Natural killer cell (primary cell): ENCODE data around the gene SKI. TPM values are rescaled to one million over a fixed set of nuclear protein-coding genes. Genes with fewer than 3 reads are reported as not detected.

Source experiments
- ATAC-seq, 3 donors: fragments of 150-1000 bp in 2 of 3; fragments of 200-7000 bp in 1 of 3; cut with Tn5 transposase; 1 replicate in 1 of 3; 2 replicates in 2 of 3; pipeline ENCODE4 v1.10.0; 2021; ENCODE audit warnings: mild to moderate bottlenecking in 2 of 3, moderate library complexity in 2 of 3
- DNase-seq, 2 donors: peaks; one replicate each; pipeline versions ENCODE4 v3.0.0 to v3.0.0-alpha.2; 2013 to 2021; ENCODE audit warnings: mixed read lengths in 1 of 2
- H3K27ac ChIP-seq: one replicate; pipeline ENCODE4 v1.5.1; 2013; ENCODE audit warnings: mild to moderate bottlenecking, low read length
- H3K27me3 ChIP-seq: one replicate; pipeline ENCODE4 v1.6.1; 2013; ENCODE audit warnings: low read length; ENCODE audit not compliant: control insufficient read depth, insufficient read depth
- H3K36me3 ChIP-seq: one replicate; pipeline ENCODE4 v1.6.1; 2013; ENCODE audit warnings: low read length; ENCODE audit not compliant: control insufficient read depth, insufficient read depth
- H3K4me1 ChIP-seq: one replicate; pipeline ENCODE4 v1.6.1; 2013; ENCODE audit warnings: low read length; ENCODE audit not compliant: control insufficient read depth, insufficient read depth
- H3K4me3 ChIP-seq: one replicate; pipeline ENCODE4 v1.5.1; 2013; ENCODE audit warnings: low read length
- H3K9me3 ChIP-seq: one replicate; pipeline ENCODE4 v1.6.1; 2013; ENCODE audit warnings: low read length; ENCODE audit not compliant: control insufficient read depth, insufficient read depth
- H3K27ac Mint-ChIP-seq, 2 donors: one replicate each; pipeline ENCODE4 v1.8.0; 2022; ENCODE audit warnings: mild to moderate bottlenecking in 2 of 2, mixed read lengths in 2 of 2, moderate library complexity in 1 of 2
- H3K27me3 Mint-ChIP-seq, 2 donors: one replicate each; pipeline ENCODE4 v1.8.0; 2022; ENCODE audit warnings: low read depth in 2 of 2, mixed read lengths in 2 of 2
- H3K36me3 Mint-ChIP-seq: one replicate; pipeline ENCODE4 v1.8.0; 2022; ENCODE audit warnings: mixed read lengths
- H3K4me1 Mint-ChIP-seq, 2 donors: one replicate each; pipeline ENCODE4 v1.8.0; 2022; ENCODE audit warnings: mixed read lengths in 2 of 2
- H3K4me3 Mint-ChIP-seq: one replicate; pipeline ENCODE4 v1.8.0; 2022; ENCODE audit warnings: mild to moderate bottlenecking, moderate library complexity, mixed read lengths
- H3K9me3 Mint-ChIP-seq, 2 donors: one replicate each; pipeline ENCODE4 v1.8.0; 2022; ENCODE audit warnings: mixed read lengths in 2 of 2
- WGBS: methylation state at CpG from one replicate; pipeline ENCODE4 v1.1.7; 2013; ENCODE audit warnings: missing lambda C conversion rate; ENCODE audit not compliant: insufficient coverage; 5-methylcytosine and 5-hydroxymethylcytosine counted together
- intact Hi-C: fragments of 100-400 bp; cut with micrococcal nuclease; formaldehyde crosslinking; loops from one replicate; pipeline ENCODE4 v1.14.2; 2022
- total RNA-seq, 4 donors: library from RNA; stranded (reverse); fragments of 120-200 nt in 1 of 4; gene quantifications; one replicate each; pipeline versions ENCODE4 v1.2.3 to v1.2.4, GENCODE V29; 2013 to 2022
- TF ChIP-seq, protein P1 (sequence below): fragments of 200-600 bp; IDR thresholded peaks from one replicate; pipeline ENCODE4 v1.8.0; 2022; ENCODE audit warnings: antibody characterized with exemption

Gene SKI
- total RNA-seq, 3 donors from 2014 or later (not counting 1 experiment from before 2014, with no cell fraction given): 96.9 to 145 (median 140) TPM

DNA sequence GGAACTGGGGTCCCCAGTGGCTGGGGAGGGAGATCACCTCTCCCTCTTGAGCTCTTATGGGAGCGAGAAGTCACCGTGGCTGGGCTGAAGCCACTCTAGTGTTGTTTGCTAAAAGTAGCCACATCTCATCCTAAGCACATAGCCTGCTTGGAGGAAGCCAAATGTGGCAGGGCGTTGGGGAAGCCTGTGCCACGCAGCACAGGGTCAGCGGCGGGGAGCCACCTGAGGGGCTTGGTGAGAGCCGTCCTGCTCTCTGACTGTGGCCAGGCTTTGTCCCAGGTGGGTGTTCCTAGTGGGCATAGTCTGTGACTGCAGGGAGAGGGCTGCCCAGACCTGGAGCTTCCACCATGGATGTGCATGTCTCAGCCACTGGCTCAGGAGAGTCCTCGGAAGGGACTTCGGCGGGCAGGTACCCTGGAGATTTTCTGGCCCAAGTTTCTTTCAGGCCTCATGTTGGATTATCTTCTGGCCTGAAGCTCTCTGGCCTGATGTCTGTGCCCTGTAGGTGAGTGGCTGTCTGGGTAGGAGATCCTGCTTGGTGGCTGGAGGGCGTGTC is 124.3 kb downstream of the SKI start:
- H3K27me3 ChIP-seq: no peaks in the 10 kb centered on the region
- Mint-ChIP-seq H3K4me3 (no peak overlapping the region), H3K36me3 (no peaks in the 10 kb centered on the region), H3K4me1 (no peaks in the 10 kb centered on the region), H3K9me3 (no peaks in the 10 kb centered on the region), H3K27ac (no peak overlapping the region), H3K27me3 (no peaks in the 10 kb centered on the region)
- no peaks in the 10 kb centered on the region for H3K36me3 ChIP-seq
- TF ChIP-seq, protein P1, sequence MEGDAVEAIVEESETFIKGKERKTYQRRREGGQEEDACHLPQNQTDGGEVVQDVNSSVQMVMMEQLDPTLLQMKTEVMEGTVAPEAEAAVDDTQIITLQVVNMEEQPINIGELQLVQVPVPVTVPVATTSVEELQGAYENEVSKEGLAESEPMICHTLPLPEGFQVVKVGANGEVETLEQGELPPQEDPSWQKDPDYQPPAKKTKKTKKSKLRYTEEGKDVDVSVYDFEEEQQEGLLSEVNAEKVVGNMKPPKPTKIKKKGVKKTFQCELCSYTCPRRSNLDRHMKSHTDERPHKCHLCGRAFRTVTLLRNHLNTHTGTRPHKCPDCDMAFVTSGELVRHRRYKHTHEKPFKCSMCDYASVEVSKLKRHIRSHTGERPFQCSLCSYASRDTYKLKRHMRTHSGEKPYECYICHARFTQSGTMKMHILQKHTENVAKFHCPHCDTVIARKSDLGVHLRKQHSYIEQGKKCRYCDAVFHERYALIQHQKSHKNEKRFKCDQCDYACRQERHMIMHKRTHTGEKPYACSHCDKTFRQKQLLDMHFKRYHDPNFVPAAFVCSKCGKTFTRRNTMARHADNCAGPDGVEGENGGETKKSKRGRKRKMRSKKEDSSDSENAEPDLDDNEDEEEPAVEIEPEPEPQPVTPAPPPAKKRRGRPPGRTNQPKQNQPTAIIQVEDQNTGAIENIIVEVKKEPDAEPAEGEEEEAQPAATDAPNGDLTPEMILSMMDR: no peak
- DNase-seq (no peak), ATAC-seq (no peak)
- H3K4me1 ChIP-seq: no peaks in the 10 kb centered on the region
- intact Hi-C loops: no loop called here
- H3K4me3 ChIP-seq: no peak overlapping the region
- 92% methylated on average over 11 of the region's 11 CpGs for WGBS
- H3K9me3 ChIP-seq: no peaks in the 10 kb centered on the region
- no peak overlapping the region for H3K27ac ChIP-seq

DNA sequence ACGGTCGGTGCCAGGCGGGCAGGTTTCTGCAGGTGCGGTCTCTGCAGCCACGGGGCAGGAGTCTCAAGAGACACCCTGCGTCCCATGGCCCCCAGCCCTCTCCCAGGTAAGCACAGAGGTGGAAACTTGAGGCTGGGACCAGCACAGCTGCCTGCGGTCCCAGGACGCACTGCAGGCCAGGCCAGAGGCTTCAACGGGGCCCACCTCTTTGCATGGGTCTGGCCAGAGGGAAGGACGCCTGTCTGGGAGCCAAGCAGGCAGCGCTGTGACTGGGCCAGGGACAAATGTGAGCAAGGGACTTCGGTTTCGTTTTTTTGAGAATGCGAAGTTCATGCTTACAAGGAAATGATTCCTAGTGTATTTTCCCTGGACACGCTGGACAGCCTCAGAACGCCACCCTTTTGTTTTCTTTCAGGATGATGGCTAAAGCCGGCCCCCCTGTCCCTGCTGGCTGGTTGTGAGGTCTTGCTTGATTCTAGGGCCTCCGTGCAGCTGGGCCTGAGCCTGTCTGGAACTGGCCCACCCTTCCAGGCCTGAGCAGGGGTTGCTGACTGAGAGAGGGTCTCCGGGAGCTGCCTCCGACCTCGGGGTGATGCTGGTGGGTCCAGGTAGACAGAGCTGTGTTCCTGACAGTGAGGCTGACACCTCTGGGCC is 124.9 kb downstream of the SKI start:
- Mint-ChIP-seq H3K9me3 (no peaks in the 10 kb centered on the region), H3K27ac (no peak overlapping the region), H3K27me3 (no peaks in the 10 kb centered on the region), H3K4me1 (no peaks in the 10 kb centered on the region), H3K4me3 (no peak overlapping the region), H3K36me3 (no peaks in the 10 kb centered on the region)
- H3K27me3 ChIP-seq: no peaks in the 10 kb centered on the region
- no peaks in the 10 kb centered on the region for H3K36me3 ChIP-seq
- no peak overlapping the region for H3K4me3 ChIP-seq
- intact Hi-C loops: no loop called here
- H3K27ac ChIP-seq: no peak overlapping the region
- H3K4me1 ChIP-seq: no peaks in the 10 kb centered on the region
- no peak for DNase-seq
- 91% methylated on average over 21 of the region's 21 CpGs for WGBS
- TF ChIP-seq, protein P1: no peak
- H3K9me3 ChIP-seq: no peaks in the 10 kb centered on the region
- ATAC-seq: no peak

DNA sequence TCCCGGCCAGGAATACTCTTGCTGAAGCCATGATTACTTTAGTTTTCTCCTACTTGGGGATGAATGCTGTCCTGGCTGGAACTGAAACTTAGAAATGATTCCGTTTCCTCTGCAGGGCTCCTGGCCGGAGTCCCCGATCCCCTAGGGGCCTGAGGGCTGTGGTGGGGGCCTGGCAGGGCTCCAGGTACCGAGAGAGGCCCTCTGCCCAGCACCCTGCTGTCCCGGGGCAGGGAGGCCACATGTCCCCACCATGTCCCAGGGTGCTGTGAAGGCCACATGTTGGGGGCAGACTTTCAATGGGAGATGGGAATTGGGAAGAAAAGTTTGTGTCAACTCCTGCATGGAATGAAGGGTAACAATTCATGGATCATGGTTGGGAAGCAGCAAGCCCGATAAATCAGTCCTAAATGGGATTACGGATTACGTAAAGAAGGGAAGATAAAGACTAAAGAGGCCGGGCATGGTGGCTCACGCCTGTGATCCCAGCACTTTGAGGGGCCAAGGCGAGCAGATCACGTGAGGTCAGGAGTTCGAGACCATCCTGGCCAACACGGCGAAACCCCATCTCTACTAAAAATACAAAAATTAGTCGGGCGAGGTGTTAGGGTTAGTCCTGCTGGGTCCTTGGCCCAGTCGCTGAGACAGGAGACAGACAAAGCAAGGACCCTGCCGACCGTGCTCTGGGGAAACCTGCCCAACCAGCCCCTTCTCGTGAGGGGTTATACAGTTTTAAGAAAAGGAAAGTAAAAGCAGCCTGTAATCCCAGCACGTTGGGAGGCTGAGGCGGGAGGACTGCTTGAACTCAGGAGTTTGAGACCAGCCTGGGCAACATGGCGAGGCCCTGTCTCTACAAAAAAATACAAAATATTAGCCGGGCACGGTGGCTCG is 125.7 kb downstream of the SKI start:
- 84% methylated on average over 28 of the region's 28 CpGs for WGBS
- Mint-ChIP-seq H3K36me3 (no peaks in the 10 kb centered on the region), H3K27ac (no peak overlapping the region), H3K4me1 (no peaks in the 10 kb centered on the region), H3K9me3 (no peaks in the 10 kb centered on the region), H3K4me3 (no peak overlapping the region), H3K27me3 (no peaks in the 10 kb centered on the region)
- intact Hi-C loops: no loop called here
- no peaks in the 10 kb centered on the region for H3K4me1 ChIP-seq
- no peak overlapping the region for H3K27ac ChIP-seq
- H3K36me3 ChIP-seq: no peaks in the 10 kb centered on the region
- DNase-seq (no peak), ATAC-seq (no peak)
- H3K9me3 ChIP-seq: no peaks in the 10 kb centered on the region
- TF ChIP-seq, protein P1: no peak
- H3K4me3 ChIP-seq: no peak overlapping the region
- no peaks in the 10 kb centered on the region for H3K27me3 ChIP-seq
